G401.6 (cell line): Measurements from ENCODE around the gene PSENEN.
A peak's percentile ranks its signal among the peaks of the same experiment; 100 is the strongest.

ENCODE experiments used
- FAIRE-seq: peaks from 2 replicates; lab custom pipeline; 2012; peaks lifted over from hg19 to GRCh38; lab: Jason Lieb, UNC

The PSENEN gene

DNA sequence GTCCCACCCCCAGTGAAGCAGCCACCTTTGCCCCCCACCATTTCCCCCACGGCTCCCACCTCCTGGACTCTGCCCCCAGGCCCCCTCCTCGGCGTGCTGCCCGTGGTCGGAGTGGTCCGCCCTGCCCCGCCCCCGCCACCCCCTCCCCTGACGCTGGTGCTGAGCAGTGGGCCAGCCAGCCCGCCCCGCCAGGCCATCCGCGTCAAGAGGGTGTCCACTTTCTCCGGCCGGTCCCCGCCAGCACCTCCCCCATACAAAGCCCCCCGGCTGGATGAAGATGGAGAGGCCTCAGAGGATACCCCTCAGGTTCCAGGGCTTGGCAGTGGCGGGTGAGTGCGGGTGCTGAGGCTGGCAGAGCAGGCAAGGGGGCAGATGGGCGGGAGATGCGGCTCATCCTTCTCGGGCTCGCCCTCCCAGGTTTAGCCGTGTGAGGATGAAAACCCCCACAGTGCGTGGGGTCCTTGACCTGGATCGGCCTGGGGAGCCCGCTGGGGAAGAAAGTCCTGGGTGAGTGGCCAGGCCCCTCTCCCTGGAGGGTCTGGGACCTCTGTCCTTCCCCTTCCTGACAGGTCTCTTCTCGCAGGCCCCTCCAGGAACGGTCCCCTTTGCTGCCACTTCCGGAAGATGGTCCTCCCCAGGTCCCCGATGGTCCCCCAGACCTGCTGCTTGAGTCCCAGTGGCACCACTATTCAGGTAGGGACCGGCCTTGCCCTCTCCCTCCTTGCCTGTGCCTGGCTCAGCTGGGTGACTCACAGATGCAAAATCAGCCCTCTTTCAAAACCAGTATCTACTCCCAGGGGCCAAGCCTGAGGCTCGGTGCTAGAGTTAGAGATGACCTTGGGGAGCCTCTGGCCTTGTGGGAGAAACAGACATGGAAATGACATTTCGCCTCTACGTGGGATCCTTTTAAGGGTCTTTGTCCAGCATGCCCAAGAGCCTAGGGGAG, 12.0 kb upstream of the PSENEN start:
- FAIRE-seq: no peak

DNA sequence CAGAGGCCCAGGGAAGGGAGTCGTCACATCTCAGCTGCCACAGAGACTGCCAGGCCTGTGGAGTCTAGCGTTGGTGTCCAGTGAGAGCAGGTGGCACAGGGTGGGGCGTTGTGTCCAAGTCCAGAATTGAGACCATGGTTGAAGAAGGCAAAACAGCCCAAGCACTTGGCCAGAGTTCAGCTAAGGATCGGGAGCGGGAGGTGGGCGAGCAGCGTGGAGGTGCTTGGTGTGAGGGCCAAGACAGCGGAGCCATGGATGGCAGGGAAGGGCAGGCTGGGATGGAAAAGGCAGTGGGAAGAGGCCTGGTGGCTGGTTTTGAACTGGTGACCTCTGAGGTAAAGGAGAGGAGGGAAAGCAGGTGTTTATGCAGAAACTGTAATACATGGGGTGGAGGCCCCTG, 11.2 kb upstream of the PSENEN start:
- FAIRE-seq: no peak

DNA sequence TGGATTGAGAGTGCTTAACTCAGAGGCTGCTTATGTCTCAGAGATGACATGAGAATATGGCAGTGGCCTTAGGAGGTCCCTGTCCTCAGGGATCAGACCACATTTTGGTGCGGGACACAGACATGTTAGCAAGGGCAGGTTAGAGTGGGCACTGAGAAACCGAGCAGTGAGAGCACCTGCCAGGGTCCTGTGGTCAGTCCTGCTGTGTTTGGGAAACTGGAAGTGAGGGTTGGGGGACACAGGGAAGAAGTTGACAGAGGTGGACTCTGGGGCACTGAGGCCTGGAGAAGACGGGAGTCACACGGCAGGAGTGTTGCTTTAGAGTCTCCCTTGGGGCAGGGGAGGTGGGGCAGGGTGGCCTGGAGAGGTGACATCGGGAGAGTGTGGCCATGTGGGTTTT, 10.6 kb upstream of the PSENEN start:
- FAIRE-seq: no peak

DNA sequence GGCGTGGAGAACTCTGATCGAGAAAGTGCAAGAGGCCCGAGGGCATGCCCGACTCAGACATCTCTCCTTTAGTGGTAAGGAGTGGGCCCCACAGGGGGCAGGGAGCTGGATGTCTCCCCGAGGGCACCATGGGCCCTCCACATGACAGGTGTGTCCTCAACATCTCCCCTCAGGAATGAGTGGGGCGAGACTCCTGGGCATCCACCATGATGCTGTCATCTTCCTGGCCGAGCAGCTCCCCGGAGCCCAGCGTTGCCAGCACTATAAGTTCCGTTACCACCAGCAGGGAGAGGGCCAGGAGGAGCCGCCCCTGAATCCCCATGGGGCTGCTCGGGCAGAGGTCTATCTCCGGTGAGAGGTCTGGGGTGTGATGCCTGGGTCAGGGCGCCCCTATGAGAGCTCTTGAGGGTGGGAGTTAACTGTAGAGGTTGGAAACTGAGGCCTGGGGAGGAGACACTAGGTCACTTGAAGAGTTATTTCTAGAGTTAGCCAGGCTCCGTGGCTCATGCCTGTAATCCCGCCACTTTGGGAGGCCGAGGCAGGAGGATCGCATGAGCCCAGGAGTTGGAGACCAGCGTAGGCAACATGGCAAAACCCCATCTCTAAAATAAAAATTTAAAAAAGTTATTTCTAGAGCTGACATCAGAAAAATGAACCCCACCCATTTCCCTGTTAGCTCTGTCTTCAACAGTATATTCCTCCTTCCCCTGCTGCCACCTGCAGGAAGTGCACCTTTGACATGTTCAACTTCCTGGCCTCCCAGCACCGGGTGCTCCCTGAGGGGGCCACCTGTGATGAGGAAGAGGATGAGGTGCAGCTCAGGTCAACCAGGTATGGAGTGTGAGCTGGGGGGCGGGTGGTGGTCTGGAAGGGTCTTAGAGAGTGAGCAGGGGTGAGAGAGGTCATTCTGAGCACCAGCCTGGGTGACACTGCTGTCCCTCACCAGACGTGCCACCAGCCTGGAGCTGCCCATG, 8.3 kb upstream of the PSENEN start:
- FAIRE-seq: no peak

DNA sequence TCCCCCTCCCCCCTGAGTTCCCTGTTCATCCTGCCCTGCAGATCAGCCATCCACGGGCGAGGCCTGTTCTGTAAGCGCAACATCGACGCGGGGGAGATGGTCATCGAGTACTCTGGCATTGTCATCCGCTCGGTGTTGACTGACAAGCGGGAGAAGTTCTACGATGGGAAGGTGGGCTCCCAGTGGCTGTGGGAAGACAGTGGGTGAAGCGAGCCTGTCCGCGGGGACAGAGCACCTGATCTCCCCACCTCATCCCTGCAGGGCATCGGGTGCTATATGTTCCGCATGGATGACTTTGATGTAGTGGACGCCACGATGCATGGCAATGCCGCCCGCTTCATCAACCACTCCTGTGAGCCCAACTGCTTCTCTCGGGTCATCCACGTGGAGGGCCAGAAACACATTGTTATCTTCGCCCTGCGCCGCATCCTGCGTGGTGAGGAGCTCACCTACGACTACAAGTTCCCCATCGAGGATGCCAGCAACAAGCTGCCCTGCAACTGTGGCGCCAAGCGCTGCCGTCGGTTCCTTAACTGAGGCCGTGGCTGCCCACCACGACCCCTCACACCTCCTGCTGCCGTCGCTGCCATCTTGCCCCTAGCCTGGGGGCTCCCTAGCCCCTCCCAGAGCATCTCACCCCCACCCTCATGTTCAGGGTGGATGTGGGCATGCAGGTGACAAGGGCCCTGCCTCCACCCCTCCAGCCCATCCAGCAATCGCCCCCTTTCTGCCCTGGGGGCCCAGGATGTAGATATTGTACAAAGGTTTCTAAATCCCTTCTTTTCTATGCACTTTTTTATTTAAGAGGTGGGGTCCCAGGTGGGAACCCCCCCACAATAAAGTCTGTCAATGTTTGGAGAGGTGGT, 7.2 kb upstream of the PSENEN start:
- no peak for FAIRE-seq

DNA sequence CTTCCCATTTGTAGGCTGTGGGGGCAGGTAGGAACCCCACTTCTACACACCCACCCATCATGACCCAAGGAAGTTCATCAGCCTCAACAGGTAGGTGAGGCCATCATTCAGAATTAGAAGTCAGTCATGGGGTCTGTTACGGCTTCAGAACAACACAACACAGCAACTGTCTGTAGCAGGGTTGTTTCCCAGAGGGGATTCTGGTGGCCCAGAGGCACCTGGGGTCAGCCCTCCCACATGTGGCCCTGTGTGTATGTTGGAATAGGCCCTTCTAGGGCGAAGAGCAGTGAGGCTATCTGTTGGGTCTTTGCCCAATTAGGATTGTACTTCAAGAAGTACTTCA, 6.6 kb upstream of the PSENEN start:
- FAIRE-seq: no peak

DNA sequence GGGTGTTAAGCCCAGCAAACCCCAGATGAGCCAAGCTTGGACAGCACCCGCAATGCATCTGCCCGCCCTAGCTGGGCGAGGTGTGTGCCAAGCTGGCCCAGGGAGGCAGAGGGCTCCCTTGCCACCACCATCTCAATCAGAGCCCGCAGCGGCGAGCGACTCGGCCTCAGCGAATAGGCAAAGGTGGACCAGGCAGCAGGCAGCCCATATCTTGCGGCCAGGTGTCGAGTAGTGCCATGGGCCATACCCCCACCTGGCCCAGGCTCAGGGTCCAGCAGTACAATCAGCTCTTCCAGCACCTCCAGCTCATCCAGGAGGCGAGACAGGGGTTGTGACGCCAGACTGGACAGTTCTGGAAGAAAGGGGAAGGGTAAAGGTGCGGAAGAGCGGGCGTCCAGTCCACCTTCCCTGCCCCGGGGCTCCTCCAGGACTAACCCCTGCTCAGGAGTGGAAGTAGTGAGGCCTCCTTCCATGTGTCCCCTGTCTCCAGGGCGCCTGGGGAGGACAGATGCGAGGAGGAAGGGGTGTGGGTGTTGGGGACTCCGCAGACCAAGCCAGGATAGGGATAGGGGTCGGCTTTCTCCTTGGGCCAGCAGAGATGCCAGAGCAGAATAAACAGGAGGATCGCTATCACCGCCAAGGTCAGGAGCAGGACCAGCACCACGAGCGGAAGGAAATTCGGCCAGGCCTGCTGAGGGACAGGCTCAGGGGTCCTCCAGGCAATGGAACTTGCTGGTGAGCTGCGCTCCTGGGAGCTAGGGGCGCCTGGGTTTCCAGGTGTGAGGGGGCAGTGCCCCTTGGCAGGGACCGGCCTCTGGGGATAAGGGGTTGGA, 6.0 kb upstream of the PSENEN start:
- FAIRE-seq: no peak

DNA sequence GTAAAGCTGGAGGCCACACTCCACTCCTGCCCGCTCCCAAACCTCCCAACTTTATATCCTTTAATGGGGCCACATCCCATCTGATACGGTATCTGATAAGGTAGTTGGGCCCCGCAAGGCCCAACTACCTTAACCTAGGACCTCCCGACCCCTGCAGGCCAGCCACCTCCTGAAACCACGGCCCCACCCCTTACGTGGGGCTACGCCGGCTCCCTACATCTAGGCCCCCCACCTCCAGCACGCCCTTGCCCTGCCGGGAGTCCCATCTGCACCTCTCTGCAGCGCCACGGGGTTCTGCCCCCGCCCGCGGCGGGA, 5.4 kb upstream of the PSENEN start:
- no peak for FAIRE-seq

DNA sequence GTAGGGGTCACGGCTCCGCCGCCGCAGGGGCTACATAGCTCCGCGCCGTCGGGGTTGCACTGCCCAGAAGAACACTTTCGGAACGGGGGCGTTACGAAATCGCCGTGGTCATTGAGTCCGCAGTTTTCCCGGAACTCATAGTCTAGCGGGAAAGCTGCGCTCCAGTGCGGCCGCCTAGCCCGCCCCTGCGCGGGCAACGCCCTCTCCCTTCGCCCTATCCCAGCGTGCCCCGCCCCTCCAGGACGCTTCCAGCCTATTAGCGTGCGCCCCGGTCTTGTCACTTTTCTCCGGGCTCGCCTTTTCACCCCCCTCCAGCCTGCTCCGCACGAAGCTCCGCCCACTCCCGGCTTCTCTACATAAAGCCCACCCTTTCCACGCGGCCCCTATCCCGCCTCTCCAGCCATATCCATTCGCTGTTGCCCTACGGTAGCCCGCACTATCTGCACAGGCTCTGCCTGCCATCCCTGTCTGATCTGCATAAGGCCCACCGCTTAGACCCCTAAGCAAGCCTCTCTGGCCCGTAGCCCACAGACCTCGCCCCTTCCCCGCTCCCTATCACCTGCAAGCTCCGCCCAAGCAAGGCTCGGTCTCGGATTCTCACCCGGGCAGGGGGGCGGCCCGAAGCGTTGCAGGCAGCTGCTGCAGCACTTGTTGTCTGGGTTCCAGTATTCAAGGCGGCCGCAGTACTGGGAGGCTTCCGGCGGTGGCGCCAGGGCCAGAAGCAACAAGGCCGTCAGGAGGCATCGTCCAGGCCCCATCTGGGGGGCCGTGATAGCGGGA, 4.8 kb upstream of the PSENEN start:
- FAIRE-seq: peak; percentile 96

DNA sequence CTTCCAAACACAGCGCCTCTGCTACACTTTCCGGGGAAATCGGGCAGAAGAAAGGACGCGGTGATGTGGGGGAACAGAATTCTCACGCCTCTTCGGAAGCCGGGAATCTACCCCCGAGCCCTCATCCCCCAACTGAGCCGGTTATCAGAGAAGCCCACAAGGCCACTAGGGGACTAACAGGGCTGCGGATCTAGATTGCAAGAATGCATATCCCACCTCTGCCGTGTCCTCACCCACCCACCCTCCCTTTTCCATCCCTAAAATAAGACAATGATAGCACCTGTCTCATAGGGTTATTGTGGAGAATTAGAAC, 4.3 kb upstream of the PSENEN start:
- no peak for FAIRE-seq

DNA sequence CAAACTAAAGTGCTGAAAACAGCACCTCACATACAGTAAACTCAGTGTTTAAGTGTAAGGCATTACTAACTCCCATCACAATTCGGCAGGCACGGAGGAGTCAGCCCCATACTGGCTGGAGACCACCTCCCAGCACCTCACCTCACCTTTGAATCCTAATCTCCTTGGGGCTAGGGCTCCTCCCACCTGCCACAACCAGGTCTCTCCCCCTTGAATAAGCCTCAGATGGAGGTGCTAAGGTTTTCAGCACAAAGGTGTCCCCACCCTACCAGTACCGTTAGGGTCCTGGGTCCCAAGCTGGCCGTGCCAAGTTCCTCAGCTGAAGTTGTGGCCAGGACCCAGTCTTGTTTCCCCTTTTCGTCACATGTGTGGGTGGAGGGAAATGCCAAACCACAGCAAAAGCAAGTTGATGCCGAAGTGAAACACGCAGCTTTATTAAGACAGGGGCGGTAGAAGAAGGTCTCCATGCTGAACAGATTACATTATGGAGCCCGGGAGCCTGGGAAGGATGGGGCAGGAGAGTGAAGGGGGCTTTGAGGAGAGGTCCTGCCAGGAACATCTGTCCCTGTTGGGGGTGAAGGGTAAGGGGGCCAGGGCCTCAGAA, 3.2 kb upstream of the PSENEN start, which contains the start of gene IGFLR1:
Gene IGFLR1, minus strand, starts transcription at position 332 of the 604 bp plus-strand sequence. CDS start 1,272 bp downstream, outside the sequence.
- no peak for FAIRE-seq

DNA sequence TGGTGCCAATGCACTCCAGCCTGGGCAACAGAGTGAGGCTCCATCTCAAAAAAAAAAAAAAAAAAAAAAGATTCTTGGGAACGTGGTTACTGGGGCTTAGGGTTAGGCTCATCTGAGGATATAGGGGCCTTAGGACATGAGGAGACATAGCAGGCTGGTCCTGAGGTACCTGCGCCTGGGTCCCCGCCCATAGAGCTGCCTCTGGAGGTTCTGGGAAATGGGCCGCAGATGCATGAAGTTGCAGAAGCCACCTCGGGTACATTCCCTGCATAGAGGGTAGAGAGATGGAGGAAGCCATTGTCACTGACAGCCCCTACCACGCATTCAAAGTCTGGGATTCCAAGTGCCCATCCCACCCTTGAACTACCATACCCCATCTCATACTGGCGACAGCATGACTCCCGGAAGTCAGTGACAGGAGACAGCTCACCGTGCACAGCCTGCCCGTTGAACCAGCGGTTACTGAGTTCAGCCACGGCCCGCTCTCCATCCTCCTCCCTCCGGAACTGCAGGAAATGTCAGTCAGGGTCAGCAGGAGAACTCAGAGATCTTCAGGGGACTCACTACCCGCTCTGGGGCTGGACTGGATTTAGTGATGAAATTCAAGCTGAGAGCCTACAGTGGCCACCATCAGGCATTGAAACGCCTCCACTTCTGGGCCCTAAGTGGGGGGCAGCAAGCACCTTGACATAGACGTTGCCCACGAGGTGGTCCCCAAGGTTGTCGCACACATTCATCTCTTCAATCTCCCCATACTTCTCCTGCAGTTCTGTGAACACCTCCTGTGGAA, 1.6 kb upstream of the PSENEN start:
- no peak for FAIRE-seq

DNA sequence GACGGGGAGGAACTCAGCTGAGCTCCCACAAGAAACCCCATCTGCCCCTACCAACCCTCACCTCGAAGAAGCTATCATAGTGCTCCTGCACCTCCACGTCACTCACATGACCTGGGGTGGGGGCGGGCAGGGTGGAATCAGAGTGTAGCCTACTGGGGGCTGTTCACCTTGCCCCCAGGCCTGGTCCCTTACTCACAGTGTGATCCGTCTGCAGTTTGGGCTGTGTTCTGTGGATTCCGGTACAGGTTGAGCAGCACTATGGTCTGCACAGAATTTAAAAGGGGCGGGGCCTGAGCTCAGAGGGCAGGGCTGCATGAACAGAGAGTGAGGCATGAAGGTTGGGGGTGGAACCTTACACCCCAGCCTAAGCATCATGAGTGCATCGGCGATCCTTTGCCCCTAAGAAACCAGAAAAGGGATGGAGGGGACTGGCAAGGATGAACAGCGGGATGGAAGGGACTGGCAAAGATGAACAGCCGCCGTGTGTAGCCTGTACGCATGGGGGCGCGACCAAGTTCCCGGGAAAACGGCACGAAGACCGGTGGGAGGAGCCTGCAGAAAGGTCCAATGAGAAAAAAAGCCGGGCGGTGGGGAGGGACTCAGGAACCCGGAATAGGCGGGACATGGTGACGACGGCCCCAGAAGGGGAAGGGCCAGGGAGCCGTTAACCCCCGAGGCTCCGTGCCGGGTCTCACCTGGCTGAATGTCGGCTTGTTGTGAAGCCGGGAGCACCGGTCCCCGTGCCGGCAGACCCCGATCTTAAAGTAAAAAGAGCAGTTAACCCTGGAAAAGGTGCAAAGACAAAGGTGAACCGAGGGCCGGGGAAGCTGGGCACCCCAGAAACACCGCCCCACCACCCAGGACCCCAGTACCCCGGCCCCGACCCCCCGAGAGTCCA, 772 bp upstream of the PSENEN start:
- peak; percentile 95 for FAIRE-seq

DNA sequence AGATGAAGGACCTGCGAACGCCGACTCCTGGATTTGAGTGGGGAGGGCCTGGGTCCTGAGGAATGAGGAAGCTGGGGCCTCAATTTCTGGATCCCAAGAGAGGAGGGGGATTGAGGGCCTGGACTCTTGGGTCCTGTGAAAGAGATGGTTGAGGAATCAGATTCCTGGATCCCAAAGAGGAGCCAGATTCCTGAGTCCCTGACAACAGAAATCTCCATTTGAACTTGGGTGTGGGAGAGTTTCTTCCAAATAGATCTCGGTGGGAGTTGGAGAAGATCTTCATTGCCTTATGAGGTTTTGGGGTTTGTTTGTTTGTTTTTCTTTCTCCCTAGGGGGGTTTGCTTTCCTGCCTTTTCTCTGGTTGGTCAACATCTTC, 624 bp downstream of the PSENEN start:
- FAIRE-seq: no peak

DNA sequence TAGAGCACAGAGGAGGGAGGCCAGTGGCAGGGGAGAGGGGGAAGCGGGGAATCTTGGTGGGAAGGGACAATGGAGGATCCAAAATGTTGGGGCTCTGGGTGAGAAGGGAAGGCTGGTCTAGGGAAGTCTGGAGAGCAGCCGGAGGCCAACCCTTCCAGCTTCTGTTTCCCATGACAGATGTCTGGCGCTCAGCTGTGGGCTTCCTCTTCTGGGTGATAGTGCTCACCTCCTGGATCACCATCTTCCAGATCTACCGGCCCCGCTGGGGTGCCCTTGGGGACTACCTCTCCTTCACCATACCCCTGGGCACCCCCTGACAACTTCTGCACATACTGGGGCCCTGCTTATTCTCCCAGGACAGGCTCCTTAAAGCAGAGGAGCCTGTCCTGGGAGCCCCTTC, 1.1 kb downstream of the PSENEN start:
- no peak for FAIRE-seq

DNA sequence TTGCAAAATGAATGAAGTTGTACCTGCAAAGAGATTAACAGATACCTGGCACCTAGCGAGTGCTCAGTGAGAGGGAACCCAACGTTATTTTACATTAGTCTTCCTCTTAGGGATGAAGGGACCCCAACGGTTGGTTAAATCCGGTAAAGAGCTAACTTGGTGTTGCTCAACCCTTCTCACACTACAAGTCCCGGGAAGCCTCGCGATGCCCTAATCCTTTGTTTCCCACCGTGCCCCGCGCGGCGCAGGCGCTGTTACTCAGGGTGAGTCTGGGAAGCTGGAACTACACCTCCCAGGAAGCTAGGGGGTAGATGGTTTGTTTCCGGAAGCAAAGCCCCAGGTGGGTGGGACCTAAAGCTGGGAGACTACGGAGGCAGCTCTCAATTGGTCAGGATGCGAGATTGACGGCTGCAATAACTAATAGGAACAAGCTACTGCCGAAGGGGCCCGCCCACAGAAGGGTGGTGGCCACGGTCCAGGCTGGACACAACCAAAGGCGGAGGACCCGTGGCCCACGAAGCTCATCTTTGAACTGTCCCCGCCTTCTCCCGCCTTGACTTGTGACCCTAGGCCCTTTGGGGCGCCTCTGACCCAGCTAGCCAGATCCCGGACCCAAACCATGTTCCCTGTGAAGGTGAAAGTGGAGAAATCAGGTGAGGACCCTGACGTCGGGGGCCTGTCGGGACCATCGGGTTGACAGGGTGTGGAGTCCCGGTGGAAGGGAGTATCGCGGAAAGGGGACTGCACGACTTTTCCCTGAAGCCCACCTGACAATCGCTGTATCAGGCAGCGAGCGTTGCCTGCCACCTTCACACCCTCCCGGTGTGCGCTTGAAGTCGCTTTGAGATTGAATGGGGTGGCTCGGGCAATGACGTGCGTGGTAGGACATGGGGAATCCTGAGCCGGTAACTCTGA, 2.9 kb downstream of the PSENEN start, which contains the start of gene LIN37:
Gene LIN37, plus strand, starts transcription at position 471 of the 915 bp plus-strand sequence. Its CDS starts 149 bp downstream, at position 620.
- peak; percentile 98 for FAIRE-seq

DNA sequence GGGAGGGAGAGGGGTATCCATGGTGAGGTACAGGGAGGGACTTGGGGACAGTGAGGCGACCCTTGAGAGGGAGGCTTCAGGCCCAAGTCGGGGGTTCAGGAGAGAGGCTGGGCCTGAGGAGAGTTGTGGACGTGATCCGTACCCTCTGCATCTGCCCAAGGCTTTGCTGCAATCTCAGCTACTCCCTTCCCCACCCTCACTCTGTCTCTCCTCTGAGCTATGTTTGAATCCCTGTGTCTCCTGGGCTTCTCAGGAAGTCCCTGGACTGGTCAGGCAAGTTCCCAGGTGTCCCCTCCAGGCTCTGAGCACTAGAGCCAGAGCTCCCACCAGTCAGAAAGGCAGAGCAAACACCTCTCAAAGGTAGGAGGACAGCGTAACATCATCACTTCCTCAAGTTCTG, 4.7 kb downstream of the PSENEN start:
- FAIRE-seq: no peak
